Fibroblast of lung (primary cell): ENCODE measurements around the gene DNMBP. TPM values are rescaled to one million over a fixed set of nuclear protein-coding genes. Genes with fewer than 3 reads are reported as not detected.

Experiments
- DNase-seq, 2 donors: peaks; one replicate each; pipeline versions ENCODE4 v3.0.0 to v3.0.0-alpha.2; 2010; ENCODE audit warnings: low read depth in 2 of 2
- H2AFZ ChIP-seq: 2 replicates; pipeline ENCODE4 v1.5.1; 2012; ENCODE audit warnings: low read length, control low read depth, inconsistent platforms
- H3K27ac ChIP-seq: 2 replicates; pipeline ENCODE4 v1.5.1; 2011; ENCODE audit warnings: low read length, control low read depth; ENCODE audit not compliant: insufficient read depth
- H3K27me3 ChIP-seq: 2 replicates; pipeline ENCODE4 v1.5.1; 2011; ENCODE audit warnings: mild to moderate bottlenecking, low read length; ENCODE audit not compliant: control insufficient read depth, insufficient read depth
- H3K36me3 ChIP-seq: 2 replicates; pipeline ENCODE4 v1.5.1; 2011; ENCODE audit warnings: low read length; ENCODE audit not compliant: control insufficient read depth, insufficient read depth
- H3K4me1 ChIP-seq: 2 replicates; pipeline ENCODE4 v1.5.1; 2011; ENCODE audit warnings: low read length; ENCODE audit not compliant: control insufficient read depth, insufficient read depth; ENCODE audit errors: extremely low read depth
- H3K4me2 ChIP-seq: 2 replicates; pipeline ENCODE4 v1.5.1; 2011; ENCODE audit warnings: low read length, control low read depth; ENCODE audit not compliant: insufficient read depth; ENCODE audit errors: extremely low read depth
- H3K4me3 ChIP-seq, 4 experiments: fragments of 200-600 bp in 1 of 4; sonication (generic) in 1 of 4; replicated peaks in 1 of 4; 2 replicates each; pipeline ENCODE4 v1.5.1; 2011 to 2016; ENCODE audit warnings: low read length in 4 of 4, low read depth in 3 of 4, mild to moderate bottlenecking in 3 of 4, control low read depth in 2 of 4, inconsistent platforms in 1 of 4, mixed read lengths in 1 of 4; ENCODE audit not compliant: insufficient read depth in 1 of 4; ENCODE audit errors: control extremely low read depth in 1 of 4
- H3K79me2 ChIP-seq: 2 replicates; pipeline ENCODE4 v1.5.1; 2012; ENCODE audit warnings: mild to moderate bottlenecking, low read length, inconsistent platforms; ENCODE audit not compliant: control insufficient read depth, insufficient read depth
- H3K9ac ChIP-seq: 2 replicates; pipeline ENCODE4 v1.5.1; 2011; ENCODE audit warnings: mild to moderate bottlenecking, low read length, control low read depth; ENCODE audit not compliant: insufficient read depth
- H3K9me3 ChIP-seq: 2 replicates; pipeline ENCODE4 v1.5.1; 2012; ENCODE audit warnings: low read depth, low read length; ENCODE audit not compliant: control insufficient read depth, insufficient read depth
- H4K20me1 ChIP-seq: 2 replicates; pipeline ENCODE4 v1.5.1; 2011; ENCODE audit warnings: low read length; ENCODE audit not compliant: control insufficient read depth, insufficient read depth; ENCODE audit errors: extremely low read depth
- CTCF ChIP-seq, 2 donors: IDR thresholded peaks in 1 of 2; conservative IDR thresholded peaks in 1 of 2; 1 replicate in 1 of 2; 2 replicates in 1 of 2; pipeline ENCODE4 v1.5.1; 2011 to 2012; ENCODE audit warnings: low read length in 2 of 2, control low read depth in 1 of 2, inconsistent platforms in 1 of 2, low read depth in 1 of 2, mild to moderate bottlenecking in 1 of 2
- EZH2 ChIP-seq: IDR thresholded peaks from 2 replicates; pipeline ENCODE4 v1.5.1; 2012; ENCODE audit warnings: low read length, control low read depth, mild to moderate bottlenecking; ENCODE audit errors: missing control alignments
- polyA plus RNA-seq, 2 donors: library from polyadenylated mRNA; depleted of rRNA in 1 of 2; stranded (reverse) in 1 of 2; unstranded in 1 of 2; fragments of >200 nt; gene quantifications; 2 replicates each; pipeline ENCODE4 v1.2.1, GENCODE V29; 2011 to 2012; ENCODE audit warnings: missing spikeins in 1 of 2
- total RNA-seq: library from RNA; depleted of rRNA; stranded (reverse); fragments of >200 nt; gene quantifications from 2 replicates; pipeline ENCODE4 v1.2.1, GENCODE V29; 2014

The DNMBP gene
- total and polyA plus RNA-seq, 2 donors (not counting 1 experiment from before 2014, with no cell fraction given) = 12.9 to 21.2 TPM

GRCh38 chr10:99999319-100000108, 10.2 kb downstream of the DNMBP start:
- no peak for TF ChIP-seq EZH2
- TF ChIP-seq CTCF (conservative IDR thresholded peaks at IDR 0.05 in 1 of 2, IDR thresholded peaks at IDR 0.05 in 1 of 2; ENCODE audit: low read depth in 1 of 2, low read length in 2 of 2) = no peak
- peaks cover 92% of the 10 kb centered on the region for H3K79me2 ChIP-seq
- no peaks in the 10 kb centered on the region for H3K9me3 ChIP-seq
- H2AFZ ChIP-seq = no peak overlapping the region
- H3K27me3 ChIP-seq = no peaks in the 10 kb centered on the region
- H4K20me1 ChIP-seq = no peaks in the 10 kb centered on the region
- no peak overlapping the region for H3K27ac ChIP-seq
- no peak overlapping the region for H3K4me2 ChIP-seq
- H3K4me1 ChIP-seq = peaks cover 13% of the 10 kb centered on the region
- DNase-seq = no peak
- H3K9ac ChIP-seq = no peak overlapping the region
- H3K36me3 ChIP-seq = no peaks in the 10 kb centered on the region
- H3K4me3 ChIP-seq = no peak overlapping the region

- no peaks in the 10 kb centered on the region for H3K36me3 ChIP-seq
- H3K27me3 ChIP-seq = no peaks in the 10 kb centered on the region
- no peaks in the 10 kb centered on the region for H4K20me1 ChIP-seq
- no peaks in the 10 kb centered on the region for H3K9me3 ChIP-seq
- H3K4me2 ChIP-seq = no peak overlapping the region
- no peak overlapping the region for H3K9ac ChIP-seq
- H2AFZ ChIP-seq = no peak overlapping the region
- TF ChIP-seq EZH2 = no peak
- no peak for TF ChIP-seq CTCF (conservative IDR thresholded peaks at IDR 0.05 in 1 of 2, IDR thresholded peaks at IDR 0.05 in 1 of 2; ENCODE audit: low read depth in 1 of 2, low read length in 2 of 2)
- DNase-seq = no peak
- H3K27ac ChIP-seq = no peak overlapping the region
- peaks cover 13% of the 10 kb centered on the region for H3K4me1 ChIP-seq
- H3K79me2 ChIP-seq = peaks cover 88% of the 10 kb centered on the region
- H3K4me3 ChIP-seq = no peak overlapping the region
Measured at GRCh38 chr10:99998889-99999288, 10.9 kb downstream of the DNMBP start.

- Histone ChIP-seq H3K36me3 (no peaks in the 10 kb centered on the region), H3K4me2 (peak overlapping the region; percentile 39), H2AFZ (no peak overlapping the region), H3K9me3 (no peaks in the 10 kb centered on the region), H3K9ac (no peak overlapping the region), H3K4me1 (peaks cover 13% of the 10 kb centered on the region), H3K27ac (peak overlapping the region; percentile 40), H3K27me3 (no peaks in the 10 kb centered on the region), H3K79me2 (peaks cover 86% of the 10 kb centered on the region), H4K20me1 (no peaks in the 10 kb centered on the region), H3K4me3 (peak overlapping the region in 2 of 4 experiments; percentile 22 to 30)
- TF ChIP-seq EZH2 (no peak), CTCF (conservative IDR thresholded peaks at IDR 0.05 in 1 of 2, IDR thresholded peaks at IDR 0.05 in 1 of 2; ENCODE audit: low read depth in 1 of 2, low read length in 2 of 2) (no peak)
- peak; percentile 41 to 68 for DNase-seq
Measured at GRCh38 chr10:99996671-99997648, 12.8 kb downstream of the DNMBP start.
